ENCODE results near the gene GRWD1.

Gene GRWD1

DNA sequence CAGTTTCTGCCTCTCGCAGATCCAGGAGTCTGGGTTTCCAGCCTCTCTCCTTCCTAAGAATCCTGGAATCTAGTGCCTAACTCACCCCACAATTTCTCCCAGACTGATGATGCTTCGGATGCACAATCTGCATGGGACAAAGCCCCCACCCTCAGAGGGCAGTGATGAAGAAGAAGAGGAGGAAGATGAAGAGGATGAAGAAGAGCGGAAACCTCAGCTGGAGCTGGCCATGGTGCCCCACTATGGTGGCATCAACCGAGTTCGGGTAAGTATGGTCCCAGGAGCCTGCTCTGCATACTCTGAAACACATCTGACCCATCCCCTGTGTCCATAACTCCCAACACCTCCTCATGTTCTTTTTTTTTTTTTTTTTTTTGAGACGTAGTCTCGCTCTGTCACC lies 796 bp downstream of the GRWD1 start:
- no peak for ATAC-seq
- TF ChIP-seq ZNF565 (CRISPR knock-in tag; conservative IDR thresholded peaks at IDR 0.05; ENCODE audit: low read depth) = no peak
- no peak for TF ChIP-seq PPARA (CRISPR knock-in tag; IDR thresholded peaks at IDR 0.05; ENCODE audit: borderline replicate concordance)
- TF ChIP-seq, protein P1, sequence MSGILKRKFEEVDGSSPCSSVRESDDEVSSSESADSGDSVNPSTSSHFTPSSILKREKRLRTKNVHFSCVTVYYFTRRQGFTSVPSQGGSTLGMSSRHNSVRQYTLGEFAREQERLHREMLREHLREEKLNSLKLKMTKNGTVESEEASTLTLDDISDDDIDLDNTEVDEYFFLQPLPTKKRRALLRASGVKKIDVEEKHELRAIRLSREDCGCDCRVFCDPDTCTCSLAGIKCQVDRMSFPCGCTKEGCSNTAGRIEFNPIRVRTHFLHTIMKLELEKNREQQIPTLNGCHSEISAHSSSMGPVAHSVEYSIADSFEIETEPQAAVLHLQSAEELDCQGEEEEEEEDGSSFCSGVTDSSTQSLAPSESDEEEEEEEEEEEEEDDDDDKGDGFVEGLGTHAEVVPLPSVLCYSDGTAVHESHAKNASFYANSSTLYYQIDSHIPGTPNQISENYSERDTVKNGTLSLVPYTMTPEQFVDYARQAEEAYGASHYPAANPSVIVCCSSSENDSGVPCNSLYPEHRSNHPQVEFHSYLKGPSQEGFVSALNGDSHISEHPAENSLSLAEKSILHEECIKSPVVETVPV (CRISPR knock-in tag; IDR thresholded peaks at IDR 0.05) = no peak
- TF ChIP-seq OSR1 (CRISPR knock-in tag; IDR thresholded peaks at IDR 0.05) = no peak
- TF ChIP-seq, protein P2, sequence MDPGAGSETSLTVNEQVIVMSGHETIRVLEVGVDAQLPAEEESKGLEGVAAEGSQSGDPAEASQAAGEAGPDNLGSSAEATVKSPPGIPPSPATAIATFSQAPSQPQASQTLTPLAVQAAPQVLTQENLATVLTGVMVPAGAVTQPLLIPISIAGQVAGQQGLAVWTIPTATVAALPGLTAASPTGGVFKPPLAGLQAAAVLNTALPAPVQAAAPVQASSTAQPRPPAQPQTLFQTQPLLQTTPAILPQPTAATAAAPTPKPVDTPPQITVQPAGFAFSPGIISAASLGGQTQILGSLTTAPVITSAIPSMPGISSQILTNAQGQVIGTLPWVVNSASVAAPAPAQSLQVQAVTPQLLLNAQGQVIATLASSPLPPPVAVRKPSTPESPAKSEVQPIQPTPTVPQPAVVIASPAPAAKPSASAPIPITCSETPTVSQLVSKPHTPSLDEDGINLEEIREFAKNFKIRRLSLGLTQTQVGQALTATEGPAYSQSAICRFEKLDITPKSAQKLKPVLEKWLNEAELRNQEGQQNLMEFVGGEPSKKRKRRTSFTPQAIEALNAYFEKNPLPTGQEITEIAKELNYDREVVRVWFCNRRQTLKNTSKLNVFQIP (CRISPR knock-in tag; IDR thresholded peaks at IDR 0.05; ENCODE audit: borderline replicate concordance, low read depth) = no peak
- TF ChIP-seq GLIS3 (CRISPR knock-in tag; IDR thresholded peaks at IDR 0.05) = no peak
- no peak for TF ChIP-seq RARB (CRISPR knock-in tag; IDR thresholded peaks at IDR 0.05)
- TF ChIP-seq ARNTL (CRISPR knock-in tag; IDR thresholded peaks at IDR 0.05; ENCODE audit: borderline replicate concordance, low read depth) = no peak
- no peak for TF ChIP-seq TOX (CRISPR knock-in tag; IDR thresholded peaks at IDR 0.05; ENCODE audit: borderline replicate concordance)
- no peak for TF ChIP-seq CSDC2 (CRISPR knock-in tag; IDR thresholded peaks at IDR 0.05)
- TF ChIP-seq BACH2 (CRISPR knock-in tag; IDR thresholded peaks at IDR 0.05; ENCODE audit: borderline replicate concordance) = no peak
- TF ChIP-seq ISL1 (CRISPR knock-in tag; IDR thresholded peaks at IDR 0.05) = no peak

DNA sequence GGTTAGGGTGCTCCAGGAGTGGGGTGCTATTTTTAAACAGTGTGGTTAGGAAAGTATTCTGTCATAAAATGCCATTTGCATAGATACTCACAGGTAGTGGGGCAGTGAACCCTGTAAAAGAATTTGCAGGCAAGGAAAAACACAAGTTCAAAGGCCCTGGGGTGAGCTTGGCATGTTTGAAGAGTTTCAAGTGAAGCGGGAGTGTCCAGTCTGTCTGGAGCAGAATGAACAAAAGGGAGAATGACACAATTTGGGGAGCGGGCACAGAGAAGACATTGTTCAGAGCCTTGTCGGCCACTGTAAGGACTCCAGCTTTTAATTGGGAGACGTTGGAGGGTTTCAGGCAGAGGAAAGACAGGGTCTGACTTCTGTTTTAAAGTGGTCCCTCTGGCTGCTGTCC lies 2.8 kb downstream of the GRWD1 start:
- no peak for ATAC-seq
- TF ChIP-seq, protein P3, sequence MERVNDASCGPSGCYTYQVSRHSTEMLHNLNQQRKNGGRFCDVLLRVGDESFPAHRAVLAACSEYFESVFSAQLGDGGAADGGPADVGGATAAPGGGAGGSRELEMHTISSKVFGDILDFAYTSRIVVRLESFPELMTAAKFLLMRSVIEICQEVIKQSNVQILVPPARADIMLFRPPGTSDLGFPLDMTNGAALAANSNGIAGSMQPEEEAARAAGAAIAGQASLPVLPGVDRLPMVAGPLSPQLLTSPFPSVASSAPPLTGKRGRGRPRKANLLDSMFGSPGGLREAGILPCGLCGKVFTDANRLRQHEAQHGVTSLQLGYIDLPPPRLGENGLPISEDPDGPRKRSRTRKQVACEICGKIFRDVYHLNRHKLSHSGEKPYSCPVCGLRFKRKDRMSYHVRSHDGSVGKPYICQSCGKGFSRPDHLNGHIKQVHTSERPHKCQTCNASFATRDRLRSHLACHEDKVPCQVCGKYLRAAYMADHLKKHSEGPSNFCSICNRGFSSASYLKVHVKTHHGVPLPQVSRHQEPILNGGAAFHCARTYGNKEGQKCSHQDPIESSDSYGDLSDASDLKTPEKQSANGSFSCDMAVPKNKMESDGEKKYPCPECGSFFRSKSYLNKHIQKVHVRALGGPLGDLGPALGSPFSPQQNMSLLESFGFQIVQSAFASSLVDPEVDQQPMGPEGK (CRISPR knock-in tag; IDR thresholded peaks at IDR 0.05; ENCODE audit: borderline replicate concordance) = no peak
- TF ChIP-seq SNAI2 (CRISPR knock-in tag; IDR thresholded peaks at IDR 0.05) = no peak
- TF ChIP-seq ZNF8 (CRISPR knock-in tag; IDR thresholded peaks at IDR 0.05) = no peak
- no peak for TF ChIP-seq TOX (CRISPR knock-in tag; IDR thresholded peaks at IDR 0.05; ENCODE audit: borderline replicate concordance)
- TF ChIP-seq, protein P4, sequence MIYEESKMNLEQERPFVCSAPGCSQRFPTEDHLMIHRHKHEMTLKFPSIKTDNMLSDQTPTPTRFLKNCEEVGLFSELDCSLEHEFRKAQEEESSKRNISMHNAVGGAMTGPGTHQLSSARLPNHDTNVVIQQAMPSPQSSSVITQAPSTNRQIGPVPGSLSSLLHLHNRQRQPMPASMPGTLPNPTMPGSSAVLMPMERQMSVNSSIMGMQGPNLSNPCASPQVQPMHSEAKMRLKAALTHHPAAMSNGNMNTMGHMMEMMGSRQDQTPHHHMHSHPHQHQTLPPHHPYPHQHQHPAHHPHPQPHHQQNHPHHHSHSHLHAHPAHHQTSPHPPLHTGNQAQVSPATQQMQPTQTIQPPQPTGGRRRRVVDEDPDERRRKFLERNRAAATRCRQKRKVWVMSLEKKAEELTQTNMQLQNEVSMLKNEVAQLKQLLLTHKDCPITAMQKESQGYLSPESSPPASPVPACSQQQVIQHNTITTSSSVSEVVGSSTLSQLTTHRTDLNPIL (CRISPR knock-in tag; IDR thresholded peaks at IDR 0.05; ENCODE audit: low read depth) = no peak
- no peak for TF ChIP-seq RARB (CRISPR knock-in tag; IDR thresholded peaks at IDR 0.05)
- TF ChIP-seq ISL1 (CRISPR knock-in tag; IDR thresholded peaks at IDR 0.05) = no peak
- TF ChIP-seq BACH2 (CRISPR knock-in tag; IDR thresholded peaks at IDR 0.05; ENCODE audit: borderline replicate concordance) = no peak
- TF ChIP-seq, protein P5, sequence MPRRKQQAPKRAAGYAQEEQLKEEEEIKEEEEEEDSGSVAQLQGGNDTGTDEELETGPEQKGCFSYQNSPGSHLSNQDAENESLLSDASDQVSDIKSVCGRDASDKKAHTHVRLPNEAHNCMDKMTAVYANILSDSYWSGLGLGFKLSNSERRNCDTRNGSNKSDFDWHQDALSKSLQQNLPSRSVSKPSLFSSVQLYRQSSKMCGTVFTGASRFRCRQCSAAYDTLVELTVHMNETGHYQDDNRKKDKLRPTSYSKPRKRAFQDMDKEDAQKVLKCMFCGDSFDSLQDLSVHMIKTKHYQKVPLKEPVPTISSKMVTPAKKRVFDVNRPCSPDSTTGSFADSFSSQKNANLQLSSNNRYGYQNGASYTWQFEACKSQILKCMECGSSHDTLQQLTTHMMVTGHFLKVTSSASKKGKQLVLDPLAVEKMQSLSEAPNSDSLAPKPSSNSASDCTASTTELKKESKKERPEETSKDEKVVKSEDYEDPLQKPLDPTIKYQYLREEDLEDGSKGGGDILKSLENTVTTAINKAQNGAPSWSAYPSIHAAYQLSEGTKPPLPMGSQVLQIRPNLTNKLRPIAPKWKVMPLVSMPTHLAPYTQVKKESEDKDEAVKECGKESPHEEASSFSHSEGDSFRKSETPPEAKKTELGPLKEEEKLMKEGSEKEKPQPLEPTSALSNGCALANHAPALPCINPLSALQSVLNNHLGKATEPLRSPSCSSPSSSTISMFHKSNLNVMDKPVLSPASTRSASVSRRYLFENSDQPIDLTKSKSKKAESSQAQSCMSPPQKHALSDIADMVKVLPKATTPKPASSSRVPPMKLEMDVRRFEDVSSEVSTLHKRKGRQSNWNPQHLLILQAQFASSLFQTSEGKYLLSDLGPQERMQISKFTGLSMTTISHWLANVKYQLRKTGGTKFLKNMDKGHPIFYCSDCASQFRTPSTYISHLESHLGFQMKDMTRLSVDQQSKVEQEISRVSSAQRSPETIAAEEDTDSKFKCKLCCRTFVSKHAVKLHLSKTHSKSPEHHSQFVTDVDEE (CRISPR knock-in tag; IDR thresholded peaks at IDR 0.05) = no peak

DNA sequence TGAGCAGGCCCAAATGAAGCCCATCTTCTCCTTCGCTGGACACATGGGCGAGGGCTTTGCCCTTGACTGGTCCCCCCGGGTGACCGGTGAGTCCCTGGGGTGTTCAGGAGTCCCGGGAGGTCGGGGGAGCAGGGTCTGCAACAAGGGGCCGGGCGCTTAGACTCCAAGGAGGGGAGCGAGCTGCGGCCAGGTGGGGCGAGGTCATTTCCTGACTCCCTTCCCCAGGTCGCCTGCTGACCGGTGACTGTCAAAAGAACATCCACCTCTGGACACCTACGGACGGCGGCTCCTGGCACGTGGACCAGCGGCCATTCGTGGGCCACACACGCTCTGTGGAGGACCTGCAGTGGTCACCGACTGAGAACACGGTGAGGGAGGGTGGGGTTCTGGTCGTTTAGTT lies 4.7 kb downstream of the GRWD1 start:
- ATAC-seq = no peak
- TF ChIP-seq BACH2 (CRISPR knock-in tag; IDR thresholded peaks at IDR 0.05; ENCODE audit: borderline replicate concordance) = no peak
- no peak for TF ChIP-seq RARB (CRISPR knock-in tag; IDR thresholded peaks at IDR 0.05)
- no peak for TF ChIP-seq TOX (CRISPR knock-in tag; IDR thresholded peaks at IDR 0.05; ENCODE audit: borderline replicate concordance)
- TF ChIP-seq, protein P2 (CRISPR knock-in tag; IDR thresholded peaks at IDR 0.05; ENCODE audit: borderline replicate concordance, low read depth) = no peak
- TF ChIP-seq CSDC2 (CRISPR knock-in tag; IDR thresholded peaks at IDR 0.05) = no peak
- TF ChIP-seq, protein P1 (CRISPR knock-in tag; IDR thresholded peaks at IDR 0.05) = no peak
- no peak for TF ChIP-seq SNAI2 (CRISPR knock-in tag; IDR thresholded peaks at IDR 0.05)
- no peak for TF ChIP-seq ESRRG (CRISPR knock-in tag; IDR thresholded peaks at IDR 0.05)
- TF ChIP-seq ISL1 (CRISPR knock-in tag; IDR thresholded peaks at IDR 0.05) = no peak
- TF ChIP-seq ZNF70 (CRISPR knock-in tag; IDR thresholded peaks at IDR 0.05) = no peak
- no peak for TF ChIP-seq ZFP3 (CRISPR knock-in tag; IDR thresholded peaks at IDR 0.05)
- TF ChIP-seq OSR1 (CRISPR knock-in tag; IDR thresholded peaks at IDR 0.05) = no peak
- no peak for TF ChIP-seq PPARA (CRISPR knock-in tag; IDR thresholded peaks at IDR 0.05; ENCODE audit: borderline replicate concordance)
- no peak for TF ChIP-seq ZFP30 (CRISPR knock-in tag; IDR thresholded peaks at IDR 0.05)
- no peak for TF ChIP-seq ZNF565 (CRISPR knock-in tag; conservative IDR thresholded peaks at IDR 0.05; ENCODE audit: low read depth)
- no peak for TF ChIP-seq ZNF8 (CRISPR knock-in tag; IDR thresholded peaks at IDR 0.05)
- TF ChIP-seq, protein P3 (CRISPR knock-in tag; IDR thresholded peaks at IDR 0.05; ENCODE audit: borderline replicate concordance) = no peak

Measured in SK-N-SH treated with all-trans-retinoic acid at 6 μM for 48 hours (cell line).